Stimulated activated CD8-positive, alpha-beta memory T cell treated with anti-CD3 and anti-CD28 coated beads, Interleukin-15, amount 100 ng/mL, for 24 hours (primary cell): ENCODE data around the gene LYRM4.

Experiments
- DNase-seq: peaks from one replicate; pipeline ENCODE4 v3.0.0-alpha.2; 2020; ENCODE audit warnings: low read depth

LYRM4 gene

DNA sequence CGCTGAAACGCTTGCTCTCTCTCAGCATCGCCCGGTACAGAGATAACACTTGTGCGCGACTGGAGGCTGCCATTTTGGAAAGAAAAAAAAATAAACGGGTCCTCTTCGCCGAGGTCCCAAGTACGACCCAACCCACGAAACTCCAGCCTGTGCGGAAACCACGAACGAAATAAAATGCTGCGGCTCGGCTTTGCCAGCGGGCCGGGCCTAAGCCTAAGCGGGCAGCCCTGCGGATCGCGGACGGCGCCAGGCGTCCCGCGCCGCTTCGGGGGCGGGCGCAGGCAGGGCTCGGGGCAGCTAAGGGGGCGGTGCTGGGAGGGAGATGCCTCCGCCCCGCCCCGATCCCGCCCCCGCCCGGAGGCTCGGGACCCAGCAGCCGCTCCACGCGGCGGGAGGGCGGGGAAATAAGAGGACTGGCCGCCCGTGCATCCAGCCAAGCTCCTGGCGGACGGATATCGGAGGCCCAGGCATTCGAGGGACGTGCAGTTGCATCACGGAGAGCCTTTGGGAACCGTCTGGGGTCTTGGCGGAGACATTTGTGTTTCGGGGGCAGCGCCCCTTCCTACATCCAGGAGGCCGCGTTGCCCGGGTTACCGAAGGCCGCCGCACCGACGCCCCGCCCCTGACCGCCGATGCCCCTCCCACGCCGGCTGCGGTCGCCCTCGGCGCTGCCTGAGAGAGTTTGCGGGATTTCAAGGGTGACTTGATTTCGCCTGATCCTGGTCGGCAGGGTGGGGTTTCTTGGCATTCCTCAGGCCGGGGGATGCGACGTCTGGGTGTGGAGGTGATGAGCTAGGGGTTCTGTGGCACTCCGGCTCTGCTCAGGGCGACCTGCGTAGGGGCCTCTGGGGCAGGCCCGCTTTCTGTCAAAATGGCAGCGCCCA is at the start of gene LYRM4, which contains the start of gene FARS2:
LYRM4 (minus strand) TSS at position 290 of the 884 bp plus-strand sequence; CDS start at position 73, 217 bp downstream.
FARS2 (plus strand) TSS at position 853 of the 884 bp plus-strand sequence.
- peak; percentile 86 for DNase-seq

DNA sequence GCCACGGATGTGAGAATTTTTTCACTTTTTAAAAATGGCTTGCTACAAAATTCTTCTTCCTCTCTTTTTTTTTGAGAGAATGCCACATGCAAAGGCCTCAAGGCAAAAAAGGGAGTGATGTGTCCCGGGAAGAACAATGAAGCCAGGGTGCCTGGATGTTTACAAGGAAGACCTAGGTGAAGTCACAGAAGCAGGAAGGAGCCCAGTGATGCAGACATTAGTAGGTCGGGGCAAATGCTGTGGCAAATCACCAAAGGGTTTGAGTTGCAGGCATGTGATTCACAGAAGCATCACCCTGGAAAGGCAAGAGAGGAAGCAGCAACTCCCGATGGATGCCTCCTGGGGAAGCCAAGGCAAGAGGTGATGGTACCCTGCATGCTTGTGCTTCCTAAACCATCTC is 47.3 kb upstream of the LYRM4 start:
- no peak for DNase-seq

DNA sequence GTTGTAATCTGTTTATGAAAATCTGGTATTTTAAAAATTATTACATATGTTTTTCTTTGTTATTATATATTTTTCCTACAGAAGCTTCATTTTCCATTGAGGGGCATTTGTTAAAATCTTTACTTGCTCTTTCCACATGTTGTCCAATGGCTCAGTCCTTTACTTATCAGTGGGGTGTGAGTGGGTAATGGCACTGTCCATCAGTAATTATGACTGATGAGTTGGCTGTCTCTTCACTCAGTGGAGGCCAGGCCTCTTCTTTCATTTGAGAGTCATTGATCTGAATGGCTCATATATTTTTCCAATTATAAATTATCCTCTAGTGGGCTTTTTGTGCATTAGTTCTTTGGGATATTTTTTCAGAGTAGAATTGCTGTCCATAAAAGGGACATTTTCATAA is 46.3 kb upstream of the LYRM4 start:
- DNase-seq, result no peak

DNA sequence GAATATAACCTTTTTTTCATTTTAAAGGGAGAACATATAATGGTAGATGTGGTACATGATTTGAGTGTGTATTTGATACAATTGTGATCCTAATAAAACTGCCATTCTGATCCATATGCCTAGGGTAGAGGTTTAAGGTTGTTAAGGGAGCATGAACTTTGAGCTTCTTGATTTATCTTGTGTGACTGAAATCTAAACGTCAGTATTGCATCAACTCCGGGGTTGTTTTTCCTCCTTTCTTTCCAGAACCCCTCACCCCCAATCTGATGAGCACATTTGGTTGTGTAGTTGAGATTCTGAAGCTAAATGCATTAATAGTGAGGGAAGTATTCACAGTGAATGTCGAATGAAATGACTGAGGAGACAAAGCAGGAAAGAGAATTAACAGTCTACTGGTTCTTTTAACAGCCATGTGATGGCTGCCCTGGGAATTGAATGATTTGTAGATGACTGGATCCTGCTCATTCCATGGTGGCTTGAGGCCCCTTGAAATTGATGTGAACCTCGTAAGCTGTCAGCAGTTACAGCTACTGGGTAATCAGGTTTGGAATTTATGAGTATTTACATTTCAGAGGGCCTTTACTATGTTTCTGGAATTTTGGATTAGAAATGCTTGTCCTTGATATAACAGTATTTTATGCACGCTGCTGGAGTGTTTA is 45.3 kb upstream of the LYRM4 start:
- no peak for DNase-seq

DNA sequence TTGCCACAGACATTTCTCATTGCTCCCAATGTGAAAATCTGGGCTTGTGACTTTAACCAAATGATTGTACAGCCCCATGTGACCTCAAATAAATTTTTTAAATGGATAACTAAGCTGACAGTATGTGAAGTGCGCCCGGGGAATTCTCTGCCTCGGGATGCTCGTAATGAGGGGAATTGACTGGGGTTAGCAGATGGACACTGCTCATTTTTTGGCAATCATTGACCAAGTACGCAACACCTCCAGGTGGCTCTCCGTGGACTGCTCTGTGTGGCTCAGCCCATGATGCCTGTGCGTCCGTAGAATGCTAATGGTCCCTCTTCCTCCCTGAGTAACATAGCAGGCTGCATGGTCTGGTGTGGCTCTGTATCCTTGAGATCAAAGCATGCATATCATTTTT is 42.9 kb upstream of the LYRM4 start:
- DNase-seq, result no peak

DNA sequence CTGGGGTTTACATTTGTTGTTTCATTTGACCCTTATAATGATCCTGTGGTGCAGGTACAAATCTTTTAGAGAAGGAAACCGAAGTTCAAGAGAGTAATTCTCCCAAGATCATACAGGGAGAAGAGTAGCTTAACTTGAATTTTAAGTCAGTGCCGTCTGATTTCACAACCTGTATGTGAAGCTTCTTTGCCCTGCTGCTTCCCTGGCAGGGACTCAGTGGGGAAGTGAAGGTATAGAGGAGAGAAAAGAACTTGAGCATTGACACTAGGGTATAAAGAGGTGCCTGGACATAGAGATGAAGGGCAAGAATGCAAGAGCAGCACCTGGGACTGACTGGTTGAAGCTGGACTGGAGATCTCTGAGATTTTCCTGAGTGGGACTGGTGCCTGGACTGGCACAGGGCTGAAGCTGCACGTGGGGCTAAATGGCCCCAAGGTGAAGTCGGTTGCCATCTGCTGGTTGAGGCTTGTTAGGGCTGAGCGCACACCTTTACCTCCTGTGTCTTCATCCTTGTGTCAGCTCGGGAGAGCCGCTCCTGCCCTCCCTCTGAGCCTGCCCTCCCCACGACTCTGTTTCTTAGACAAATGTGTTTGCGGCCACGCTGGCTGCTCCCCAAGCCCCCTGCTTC is 42.4 kb upstream of the LYRM4 start:
- peak; percentile 6 for DNase-seq

DNA sequence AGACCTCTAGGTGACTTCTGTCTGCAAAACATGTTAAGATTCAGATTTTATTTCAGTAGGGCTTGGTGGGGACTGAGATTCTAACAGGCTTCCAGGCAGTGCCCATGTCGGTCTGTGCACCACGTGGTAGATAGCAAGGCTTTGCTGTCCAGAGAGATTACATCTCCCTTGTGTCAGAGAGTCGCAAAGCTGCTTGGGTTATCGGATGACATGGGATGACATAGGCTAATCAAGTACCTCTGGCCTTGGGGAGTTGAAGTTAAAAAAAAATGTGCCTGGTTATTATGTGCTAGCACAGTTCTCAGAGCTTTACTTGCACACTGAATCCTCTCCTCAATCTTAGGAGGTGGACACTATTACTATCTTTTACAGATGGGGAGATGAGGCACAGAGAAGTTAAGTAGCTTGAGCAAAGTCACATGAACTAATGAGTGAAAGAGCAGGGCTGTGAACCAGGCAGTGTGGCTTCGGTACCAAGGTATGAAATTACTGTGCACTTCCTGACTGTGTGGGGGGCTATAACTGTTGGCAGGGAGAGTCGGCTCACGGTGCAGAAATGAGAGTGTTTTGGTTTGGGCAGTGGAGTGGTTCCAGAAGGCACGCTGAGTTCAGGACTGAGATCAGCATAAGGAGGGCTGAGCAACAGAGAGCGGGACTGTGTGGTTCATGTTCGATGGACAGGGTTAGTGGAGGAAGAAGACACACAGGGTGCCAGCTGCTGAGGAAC is 41.6 kb upstream of the LYRM4 start:
- no peak for DNase-seq

DNA sequence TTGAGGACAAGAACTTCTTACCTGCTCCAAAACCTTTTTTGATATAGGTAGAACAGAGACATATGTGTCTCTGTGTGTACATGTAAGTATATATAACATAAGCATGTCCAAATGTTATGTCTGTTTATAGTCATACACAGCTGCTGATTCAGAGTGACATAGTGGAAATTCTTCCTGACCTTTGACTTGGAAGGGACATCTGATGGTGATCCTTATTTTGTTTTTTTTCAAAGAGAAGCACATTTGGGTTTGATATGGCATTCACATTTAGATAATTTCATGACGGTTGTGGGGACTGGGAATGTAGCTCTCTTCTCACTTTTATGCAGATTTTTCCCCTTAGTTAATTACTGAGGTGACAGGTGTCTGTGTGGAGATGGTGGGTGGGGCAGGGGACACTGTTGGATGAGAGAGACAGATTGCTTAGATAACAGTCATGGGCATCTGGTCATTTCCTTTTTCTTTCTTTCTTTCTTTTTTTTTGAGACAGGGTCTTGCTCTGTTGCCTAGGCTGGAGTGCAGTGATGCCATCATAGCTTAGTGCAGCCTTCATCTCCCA is 39.5 kb upstream of the LYRM4 start:
- DNase-seq, result no peak

DNA sequence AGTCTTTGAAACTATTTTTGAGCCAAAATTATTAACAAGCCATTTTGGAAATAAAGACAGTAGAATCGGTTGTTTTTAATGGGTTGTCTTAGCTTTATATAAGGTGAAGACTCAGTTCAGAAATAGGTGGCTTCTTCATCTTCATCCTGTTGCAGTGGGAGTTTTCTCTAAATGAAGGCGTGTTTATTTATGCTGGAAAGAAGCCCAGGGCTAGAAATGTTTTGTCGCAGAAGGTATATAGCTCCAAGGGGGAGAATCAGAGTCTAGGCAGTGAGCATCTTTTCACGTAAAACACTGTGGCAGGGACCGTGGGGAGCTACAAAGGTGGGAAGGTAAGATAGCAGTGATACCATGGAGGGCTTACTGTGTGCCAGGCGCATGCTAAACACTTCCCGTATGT is 34.9 kb upstream of the LYRM4 start:
- DNase-seq, result no peak

DNA sequence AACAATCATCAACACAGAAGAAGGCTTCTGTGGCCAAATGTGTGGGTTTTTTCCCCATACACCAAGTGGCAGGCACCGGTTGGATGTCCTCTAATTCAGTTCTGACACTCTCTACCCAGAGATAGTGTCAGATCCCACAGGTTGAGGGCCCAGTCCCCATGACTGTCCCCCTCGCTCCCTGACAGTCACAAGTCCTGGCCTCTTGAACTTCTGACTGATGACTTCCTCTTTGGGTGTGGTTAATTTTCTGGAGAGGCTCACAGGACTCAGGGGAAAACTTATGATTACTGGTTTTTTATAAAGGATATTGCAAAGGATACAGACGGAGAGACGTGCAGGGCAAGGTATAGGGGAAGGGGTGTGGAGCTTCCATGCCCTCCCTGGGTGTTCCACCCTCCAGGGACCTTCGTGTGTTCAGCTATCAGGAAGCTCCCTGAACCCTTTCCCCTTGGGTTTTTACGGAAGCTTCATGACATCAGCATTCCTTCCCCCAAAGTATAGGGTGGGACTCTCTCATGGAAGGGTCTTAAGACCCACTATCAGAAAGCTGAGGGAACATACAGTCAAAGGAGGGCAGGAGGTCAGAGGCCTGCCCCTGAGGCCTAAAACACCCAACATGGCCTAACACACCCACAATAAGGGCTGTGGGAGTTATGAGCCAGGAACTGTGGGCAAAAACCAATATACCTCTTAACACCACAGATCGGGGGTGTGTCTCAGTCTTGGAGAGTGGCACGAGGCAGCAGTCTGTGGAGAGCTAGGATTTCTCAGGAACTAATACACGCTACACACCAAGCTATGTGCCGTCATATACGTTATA is 33.9 kb upstream of the LYRM4 start:
- no peak for DNase-seq

DNA sequence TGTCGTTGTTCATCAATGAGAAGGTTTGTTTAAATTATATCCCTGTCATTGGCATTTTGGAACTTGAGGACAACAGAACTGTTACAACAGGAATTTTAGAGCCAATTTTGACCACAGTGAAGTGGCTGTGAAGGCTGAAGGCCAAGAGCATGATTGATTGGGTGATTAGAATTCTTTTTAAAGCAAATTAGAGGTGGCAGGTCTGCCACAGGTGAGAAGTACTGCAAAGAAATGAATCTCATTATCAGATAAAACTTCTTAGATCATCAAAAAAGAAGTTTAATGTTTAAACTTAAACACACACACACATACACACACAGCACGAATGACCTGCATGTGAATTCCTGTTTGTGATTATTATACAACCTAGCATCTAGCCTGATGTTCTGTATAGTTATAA is 32.9 kb upstream of the LYRM4 start:
- DNase-seq, result no peak

DNA sequence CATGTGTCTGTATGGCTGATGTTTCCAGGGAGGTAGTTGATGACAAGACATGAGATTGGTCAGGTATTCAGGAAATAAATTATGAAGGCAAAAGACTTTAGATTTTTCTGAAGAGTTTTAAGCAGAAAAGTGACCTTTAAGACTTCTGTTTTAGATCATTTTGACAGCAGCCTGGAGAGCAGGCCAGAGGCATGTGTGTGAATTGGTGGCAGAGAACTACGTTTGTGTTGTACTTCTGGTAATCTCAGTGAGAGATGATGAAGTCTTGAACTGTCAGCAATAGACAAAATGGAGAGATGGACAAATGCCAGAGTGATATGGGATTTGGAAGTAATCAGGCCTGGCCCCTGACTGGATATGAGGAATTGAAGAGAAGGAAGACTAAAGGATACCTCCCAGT is 31.4 kb upstream of the LYRM4 start:
- DNase-seq, result no peak

DNA sequence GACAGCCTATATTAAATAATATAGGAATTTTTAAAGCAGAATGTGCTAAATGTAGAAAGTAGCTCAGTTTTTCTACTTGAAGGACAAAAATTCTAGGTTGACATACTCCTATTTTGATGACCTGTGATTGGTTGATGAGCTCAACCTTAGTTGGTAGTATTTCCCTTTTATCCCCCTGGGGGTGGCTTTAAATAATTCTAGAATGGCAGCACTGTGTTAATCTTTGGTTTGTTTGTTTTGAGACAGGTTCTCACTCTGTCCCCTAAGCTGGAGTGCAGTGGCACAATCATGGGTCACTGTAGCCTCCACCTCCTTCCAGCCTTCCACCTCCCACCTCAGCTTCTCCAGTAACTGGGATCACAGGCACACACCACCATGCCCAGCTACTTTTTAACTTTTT is 29.8 kb upstream of the LYRM4 start:
- DNase-seq, result no peak

DNA sequence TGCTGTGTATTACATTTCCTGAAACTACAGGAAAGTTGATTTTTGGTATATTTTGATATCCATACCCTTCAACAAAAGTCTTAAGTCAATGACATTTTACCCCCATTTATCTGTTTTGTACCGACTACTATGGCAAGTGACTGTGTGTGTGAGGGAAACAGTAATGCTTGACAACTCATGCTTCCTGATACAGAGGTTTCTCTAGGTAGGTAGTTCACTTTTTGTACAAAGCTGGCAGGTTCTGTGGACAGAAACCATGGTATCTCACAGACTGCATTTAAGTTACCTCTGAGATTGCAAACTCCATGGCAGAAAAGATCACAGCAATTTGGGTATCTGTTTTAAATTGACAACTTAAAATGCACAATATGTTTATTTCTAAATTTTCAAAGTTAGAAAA is 29.3 kb upstream of the LYRM4 start:
- no peak for DNase-seq

DNA sequence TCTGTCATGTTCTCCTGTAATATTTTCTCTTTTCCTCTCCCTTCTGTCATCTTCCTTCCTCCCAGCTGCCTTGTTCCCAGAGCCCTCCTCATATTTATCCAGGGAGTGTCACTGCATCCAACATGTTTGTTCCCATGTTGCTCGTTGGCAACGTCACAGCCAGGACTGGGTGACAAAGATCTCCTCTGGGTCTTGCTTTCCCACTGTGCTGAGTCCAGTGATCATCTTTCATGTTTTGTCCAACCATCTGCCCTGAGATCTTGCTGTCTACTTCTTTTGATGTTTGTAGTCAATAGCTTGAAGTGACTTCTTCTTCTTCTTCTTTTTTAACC is 27.2 kb upstream of the LYRM4 start:
- DNase-seq, result no peak

DNA sequence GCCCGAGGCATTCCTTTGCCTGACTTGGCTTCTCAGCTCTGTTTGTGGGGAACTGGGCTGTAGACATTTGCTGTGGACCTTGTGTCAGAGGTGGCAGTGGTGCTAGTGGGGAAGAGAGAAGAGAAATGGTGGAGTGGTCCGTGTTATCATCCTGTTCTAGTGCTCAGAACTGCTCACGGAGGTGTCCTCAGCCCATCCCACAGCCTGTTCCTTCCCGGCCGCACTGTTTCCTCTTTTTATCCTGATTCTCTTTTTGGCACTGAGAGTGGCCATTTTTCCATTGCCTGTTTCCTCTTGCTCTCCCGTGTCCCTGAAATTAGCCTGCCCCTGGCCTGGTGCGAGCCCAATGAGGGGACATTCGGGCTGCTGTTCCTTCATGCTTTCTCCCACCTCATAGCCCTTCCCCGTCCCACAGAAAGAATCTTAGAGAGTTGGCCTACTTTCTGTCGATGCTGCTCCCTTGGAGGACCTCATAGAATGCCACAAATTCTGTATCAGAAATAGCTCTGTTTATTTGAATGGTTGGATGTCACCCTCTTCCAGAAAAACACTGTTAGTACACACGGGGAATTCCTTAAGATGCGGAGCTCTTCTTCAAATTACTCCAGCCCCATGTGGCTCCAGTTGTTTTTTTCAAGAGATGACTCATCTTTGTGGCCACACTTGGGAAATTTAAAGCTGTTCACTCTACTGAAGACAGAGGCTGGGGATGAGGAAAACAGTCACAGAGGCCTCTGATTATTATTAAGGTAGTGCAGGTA is 26.6 kb upstream of the LYRM4 start:
- no peak for DNase-seq

DNA sequence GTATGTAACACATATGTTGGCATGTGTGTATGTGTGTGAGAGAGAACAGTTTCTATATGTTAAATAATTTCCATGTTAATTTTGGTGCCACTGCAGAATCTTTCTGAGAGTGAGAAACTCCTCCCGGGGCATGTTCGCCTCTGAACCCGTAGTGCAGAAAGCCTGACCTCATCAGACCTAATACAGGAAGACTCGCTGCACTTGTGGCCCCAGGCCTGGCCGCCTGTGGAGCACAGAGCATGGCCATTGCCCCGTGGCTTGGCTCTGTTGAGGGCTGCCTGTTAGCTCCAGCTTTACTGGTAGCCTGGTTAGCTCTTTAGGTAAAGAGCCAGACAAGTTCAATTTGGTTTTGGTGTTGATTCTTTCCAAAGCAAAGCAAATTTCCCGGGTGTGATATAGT is 26.0 kb upstream of the LYRM4 start:
- no peak for DNase-seq

DNA sequence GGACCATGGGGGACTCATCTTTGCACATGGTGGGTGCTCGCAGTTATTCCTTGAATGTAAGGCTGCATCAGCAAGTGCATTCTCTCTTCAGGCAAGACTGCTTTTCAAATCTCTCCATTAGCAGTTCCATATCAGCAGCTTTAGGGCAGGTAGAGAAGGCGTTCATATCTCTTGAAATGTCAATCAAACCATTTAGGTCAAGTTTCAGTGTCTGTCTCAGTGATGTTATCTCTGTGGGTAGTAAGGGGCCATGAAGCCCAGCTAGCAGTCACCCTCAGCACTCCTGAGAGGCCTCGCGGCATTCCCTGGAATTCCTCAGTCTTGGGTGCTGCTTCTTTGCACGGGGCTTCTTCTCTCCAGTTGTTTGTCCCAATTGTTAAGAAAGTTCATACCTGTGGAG is 24.8 kb upstream of the LYRM4 start:
- DNase-seq, result no peak

DNA sequence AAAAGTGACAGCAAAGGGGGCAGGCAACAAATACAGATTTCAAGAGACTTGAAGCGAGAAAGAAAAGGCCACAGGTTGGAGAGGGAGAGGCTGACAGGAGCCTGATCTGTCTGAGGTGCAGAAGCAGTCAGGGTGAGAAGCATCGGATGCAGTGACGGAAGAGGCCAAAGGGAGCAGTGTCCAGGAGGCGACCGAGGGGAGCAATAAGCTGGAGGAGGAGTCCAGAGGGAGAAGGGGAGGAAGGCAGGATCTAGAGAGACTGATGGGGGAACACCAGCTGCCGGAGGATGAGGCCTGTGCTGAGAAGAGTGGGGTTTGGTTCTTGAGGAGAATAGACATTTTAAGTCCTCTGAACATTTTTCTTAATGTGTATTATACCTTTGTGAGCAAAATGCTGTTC is 24.3 kb upstream of the LYRM4 start:
- no peak for DNase-seq

DNA sequence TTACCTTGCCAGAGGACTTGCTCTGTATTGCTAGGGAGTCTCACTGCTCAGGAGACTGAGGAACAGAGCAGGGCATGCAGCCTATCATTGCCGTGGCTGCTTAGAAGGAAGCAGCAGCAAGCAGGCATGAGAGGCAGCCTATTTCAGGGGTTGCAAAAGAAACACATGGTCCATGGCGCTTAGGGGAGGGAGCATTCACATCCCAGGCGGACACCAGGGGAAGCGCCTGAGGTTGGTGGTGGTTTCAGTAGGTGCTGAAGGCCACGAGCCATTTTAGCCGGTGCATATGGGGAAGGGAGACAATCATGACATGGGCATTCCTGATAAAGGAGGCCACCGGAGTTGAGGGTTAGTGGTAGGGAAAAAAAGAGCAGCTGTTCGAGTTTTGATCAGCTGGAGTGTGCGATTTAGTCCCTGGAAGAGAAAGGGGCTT is 21.5 kb upstream of the LYRM4 start:
- no peak for DNase-seq

DNA sequence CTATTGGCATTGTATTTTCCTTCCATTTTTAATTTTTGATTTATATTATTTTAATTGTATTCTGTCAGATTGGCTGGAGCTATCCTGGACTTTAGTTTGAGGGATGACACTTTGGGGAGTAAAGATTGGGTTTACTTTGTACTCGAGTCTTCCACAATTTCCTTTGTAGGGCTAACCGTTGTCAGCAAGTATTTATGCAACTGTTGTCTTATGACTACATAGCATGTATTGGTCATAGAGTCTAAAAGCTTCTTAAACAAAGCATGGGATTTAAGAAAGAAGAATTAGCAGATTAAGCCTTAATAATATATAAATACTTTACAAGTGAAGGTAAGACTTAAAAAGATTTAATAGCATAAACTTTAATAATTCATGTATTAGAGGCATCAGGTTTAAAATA is 20.2 kb upstream of the LYRM4 start:
- DNase-seq, result no peak
